HG02678 (cell line): ENCODE measurements around the gene TBC1D8.

ENCODE experiments used
- ATAC-seq: cut with Tn5 transposase; IDR thresholded peaks from one replicate; pipeline ENCODE4 v1.9.1; 2021; ENCODE audit warnings: mild to moderate bottlenecking, moderate library complexity; ENCODE audit not compliant: unreplicated experiment

Gene TBC1D8

GRCh38 chr2:100984892-100985307 lies 166.3 kb downstream of the TBC1D8 start:
- peak; percentile 70 for ATAC-seq

- ATAC-seq: no peak
These were observed 167.4 kb downstream of the TBC1D8 start for GRCh38 chr2:100983684-100984310.

- ATAC-seq: no peak
These were observed 168.0 kb downstream of the TBC1D8 start for GRCh38 chr2:100983201-100983600.

GRCh38 chr2:100982431-100982861 lies 168.7 kb downstream of the TBC1D8 start:
- ATAC-seq: no peak

GRCh38 chr2:100981011-100981410 lies 170.2 kb downstream of the TBC1D8 start:
- ATAC-seq: no peak

- ATAC-seq: no peak
These were observed 171.1 kb downstream of the TBC1D8 start for GRCh38 chr2:100980046-100980445.

- ATAC-seq: no peak
These were observed 172.5 kb downstream of the TBC1D8 start for GRCh38 chr2:100978582-100979191.

GRCh38 chr2:100977511-100977910 lies 173.7 kb downstream of the TBC1D8 start:
- ATAC-seq: peak; percentile 11

GRCh38 chr2:100976645-100977391 lies 174.4 kb downstream of the TBC1D8 start:
- peak; percentile 90 for ATAC-seq

GRCh38 chr2:100976061-100976460 lies 175.1 kb downstream of the TBC1D8 start:
- ATAC-seq: no peak

GRCh38 chr2:100975521-100975785 lies 175.7 kb downstream of the TBC1D8 start:
- no peak for ATAC-seq

GRCh38 chr2:100974712-100975520 lies 176.3 kb downstream of the TBC1D8 start:
- no peak for ATAC-seq

- no peak for ATAC-seq
These were observed 178.7 kb downstream of the TBC1D8 start for GRCh38 chr2:100972452-100972851.

- ATAC-seq: no peak
These were observed 180.0 kb downstream of the TBC1D8 start for GRCh38 chr2:100971221-100971620.

- no peak for ATAC-seq
These were observed 181.2 kb downstream of the TBC1D8 start for GRCh38 chr2:100969998-100970397.

GRCh38 chr2:100968146-100969145 lies 182.7 kb downstream of the TBC1D8 start:
- no peak for ATAC-seq

- no peak for ATAC-seq
These were observed 183.5 kb downstream of the TBC1D8 start for GRCh38 chr2:100967716-100968115.

- no peak for ATAC-seq
These were observed 185.6 kb downstream of the TBC1D8 start for GRCh38 chr2:100965596-100965995.

- no peak for ATAC-seq
These were observed 186.5 kb downstream of the TBC1D8 start for GRCh38 chr2:100964681-100965169.

GRCh38 chr2:100964222-100964621 lies 187.0 kb downstream of the TBC1D8 start:
- ATAC-seq: no peak
